Measurements from ENCODE around the gene FRYL.

FRYL gene

GRCh38 chr4:48635310-48635709 lies 144.8 kb downstream of the FRYL start:
- Histone ChIP-seq H3K9ac (ENCODE audit: low read length) (no peak overlapping the region), H3K27ac (ENCODE audit: low read depth, low read length) (no peak overlapping the region)

DNA sequence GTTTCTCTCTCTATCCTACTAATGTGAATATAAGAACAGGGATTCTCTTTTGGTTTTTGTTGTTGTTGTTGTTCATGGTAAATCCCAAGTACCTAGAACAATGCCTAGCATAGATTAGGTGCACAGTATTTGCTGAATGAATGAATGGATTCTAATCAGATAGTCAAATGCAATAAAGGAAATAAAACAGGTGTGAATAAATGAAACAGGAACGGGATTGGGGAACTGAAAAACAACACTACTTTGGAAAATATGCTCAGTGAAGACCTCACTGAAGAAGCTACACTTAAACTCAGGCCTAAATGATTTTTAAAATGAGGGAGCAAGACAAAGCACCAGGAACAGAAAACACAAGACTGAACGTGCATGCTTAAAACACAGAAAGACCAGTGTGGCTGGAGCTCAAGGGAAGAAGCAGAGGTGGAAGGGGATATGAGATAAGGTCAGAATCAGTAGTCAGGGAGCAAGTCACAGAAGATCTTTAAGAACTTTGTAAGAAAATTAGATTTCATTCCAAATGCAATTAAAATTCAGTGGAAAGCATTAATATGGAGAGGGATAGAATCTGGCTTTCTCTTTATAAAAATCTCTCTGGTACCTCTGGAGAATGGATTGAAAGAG lies 145.3 kb downstream of the FRYL start:
- H3K27ac ChIP-seq (ENCODE audit: low read depth, low read length): no peak overlapping the region
- H3K9ac ChIP-seq (ENCODE audit: low read length): no peak overlapping the region
- H3K27me3 ChIP-seq (ENCODE audit: control insufficient read depth, insufficient read depth, low read length): no peaks in the 10 kb centered on the region
- H3K36me3 ChIP-seq (ENCODE audit: control insufficient read depth, insufficient read depth, low read length): no peaks in the 10 kb centered on the region
- peaks cover 4% of the 10 kb centered on the region for H3K4me1 ChIP-seq (ENCODE audit: control insufficient read depth, insufficient read depth, low read length)
- H3K4me3 ChIP-seq (ENCODE audit: low read length): no peak overlapping the region

More at GRCh38 chr4:48635310-48635709, 144.8 kb downstream of the FRYL start:
- Histone ChIP-seq H3K27me3 (ENCODE audit: control insufficient read depth, insufficient read depth, low read length) (no peaks in the 10 kb centered on the region), H3K36me3 (ENCODE audit: control insufficient read depth, insufficient read depth, low read length) (no peaks in the 10 kb centered on the region), H3K4me3 (ENCODE audit: low read length) (no peak overlapping the region), H3K4me1 (ENCODE audit: control insufficient read depth, insufficient read depth, low read length) (peaks cover 4% of the 10 kb centered on the region)

- peaks cover 4% of the 10 kb centered on the region for H3K4me1 ChIP-seq (ENCODE audit: control insufficient read depth, insufficient read depth, low read length)
- no peak overlapping the region for H3K9ac ChIP-seq (ENCODE audit: low read length)
- no peak overlapping the region for H3K4me3 ChIP-seq (ENCODE audit: low read length)
- H3K27me3 ChIP-seq (ENCODE audit: control insufficient read depth, insufficient read depth, low read length): no peaks in the 10 kb centered on the region
- no peak overlapping the region for H3K27ac ChIP-seq (ENCODE audit: low read depth, low read length)
- no peaks in the 10 kb centered on the region for H3K36me3 ChIP-seq (ENCODE audit: control insufficient read depth, insufficient read depth, low read length)
Observed at GRCh38 chr4:48633657-48634056, 146.4 kb downstream of the FRYL start.

- no peak overlapping the region for H3K9ac ChIP-seq (ENCODE audit: low read length)
- H3K27ac ChIP-seq (ENCODE audit: low read depth, low read length): no peak overlapping the region
- no peaks in the 10 kb centered on the region for H3K4me1 ChIP-seq (ENCODE audit: control insufficient read depth, insufficient read depth, low read length)
- no peak overlapping the region for H3K4me3 ChIP-seq (ENCODE audit: low read length)
- no peaks in the 10 kb centered on the region for H3K27me3 ChIP-seq (ENCODE audit: control insufficient read depth, insufficient read depth, low read length)
- no peaks in the 10 kb centered on the region for H3K36me3 ChIP-seq (ENCODE audit: control insufficient read depth, insufficient read depth, low read length)
Observed at GRCh38 chr4:48629458-48629857, 150.6 kb downstream of the FRYL start.

DNA sequence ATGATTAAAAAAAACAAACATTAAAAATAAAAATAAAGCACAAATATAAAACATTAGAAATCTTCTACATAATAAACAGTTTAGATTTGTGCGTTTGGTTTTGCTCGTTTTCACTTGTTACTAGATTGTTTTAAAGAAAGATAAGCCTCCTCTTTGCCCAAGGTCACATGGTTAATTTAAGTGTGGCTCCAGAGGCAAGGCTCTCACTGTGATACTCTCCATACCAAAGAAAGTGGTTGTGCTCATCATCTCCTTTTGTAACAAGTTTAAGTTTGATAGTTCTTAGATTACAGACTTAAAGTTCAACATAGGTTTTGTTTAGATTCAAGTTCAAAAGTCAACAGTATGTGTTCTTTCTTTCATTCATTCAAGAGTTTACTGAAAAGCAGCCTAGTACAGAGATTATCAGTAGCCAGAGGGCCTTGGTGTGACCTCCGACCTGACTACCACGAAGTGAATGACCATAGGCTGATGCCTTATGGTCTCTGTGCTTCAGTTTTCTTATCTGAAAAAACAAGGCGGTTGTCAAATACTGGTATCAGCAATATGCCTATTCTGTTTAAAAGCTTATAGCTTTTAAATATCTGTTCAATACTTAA lies 156.8 kb downstream of the FRYL start:
- H3K36me3 ChIP-seq (ENCODE audit: control insufficient read depth, insufficient read depth, low read length): peaks cover 3% of the 10 kb centered on the region
- no peaks in the 10 kb centered on the region for H3K4me1 ChIP-seq (ENCODE audit: control insufficient read depth, insufficient read depth, low read length)
- no peak overlapping the region for H3K4me3 ChIP-seq (ENCODE audit: low read length)
- no peak overlapping the region for H3K9ac ChIP-seq (ENCODE audit: low read length)
- H3K27ac ChIP-seq (ENCODE audit: low read depth, low read length): no peak overlapping the region
- no peaks in the 10 kb centered on the region for H3K27me3 ChIP-seq (ENCODE audit: control insufficient read depth, insufficient read depth, low read length)

DNA sequence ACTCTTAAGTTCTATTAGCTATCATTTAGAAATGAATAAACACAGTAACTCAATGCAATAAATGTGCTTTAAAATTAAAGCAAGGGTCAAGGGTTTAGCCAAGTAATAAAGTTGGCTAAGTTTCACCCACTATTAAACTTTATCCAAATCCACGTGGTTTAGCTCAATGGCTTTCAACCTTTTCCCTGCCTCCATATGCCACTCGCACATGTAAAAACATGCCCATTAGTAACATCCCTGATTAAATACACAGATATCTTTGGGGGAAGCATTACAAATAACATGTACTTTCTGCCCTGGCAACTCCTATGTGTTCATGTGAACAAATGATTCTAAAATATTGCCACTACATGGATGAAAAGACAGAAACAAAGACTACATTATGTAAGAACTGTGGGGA lies 159.2 kb downstream of the FRYL start:
- no peak overlapping the region for H3K4me3 ChIP-seq (ENCODE audit: low read length)
- no peaks in the 10 kb centered on the region for H3K4me1 ChIP-seq (ENCODE audit: control insufficient read depth, insufficient read depth, low read length)
- H3K9ac ChIP-seq (ENCODE audit: low read length): no peak overlapping the region
- H3K27ac ChIP-seq (ENCODE audit: low read depth, low read length): no peak overlapping the region
- H3K36me3 ChIP-seq (ENCODE audit: control insufficient read depth, insufficient read depth, low read length): peaks cover 3% of the 10 kb centered on the region
- H3K27me3 ChIP-seq (ENCODE audit: control insufficient read depth, insufficient read depth, low read length): no peaks in the 10 kb centered on the region

- no peaks in the 10 kb centered on the region for H3K27me3 ChIP-seq (ENCODE audit: control insufficient read depth, insufficient read depth, low read length)
- H3K9ac ChIP-seq (ENCODE audit: low read length): no peak overlapping the region
- no peak overlapping the region for H3K27ac ChIP-seq (ENCODE audit: low read depth, low read length)
- H3K4me1 ChIP-seq (ENCODE audit: control insufficient read depth, insufficient read depth, low read length): no peaks in the 10 kb centered on the region
- H3K36me3 ChIP-seq (ENCODE audit: control insufficient read depth, insufficient read depth, low read length): peaks cover 3% of the 10 kb centered on the region
- H3K4me3 ChIP-seq (ENCODE audit: low read length): no peak overlapping the region
Observed at GRCh38 chr4:48620093-48620492, 160.0 kb downstream of the FRYL start.

- Histone ChIP-seq H3K27ac (ENCODE audit: low read depth, low read length) (no peak overlapping the region), H3K4me3 (ENCODE audit: low read length) (no peak overlapping the region), H3K36me3 (ENCODE audit: control insufficient read depth, insufficient read depth, low read length) (no peaks in the 10 kb centered on the region), H3K4me1 (ENCODE audit: control insufficient read depth, insufficient read depth, low read length) (no peaks in the 10 kb centered on the region), H3K9ac (ENCODE audit: low read length) (no peak overlapping the region), H3K27me3 (ENCODE audit: control insufficient read depth, insufficient read depth, low read length) (no peaks in the 10 kb centered on the region)
Observed at GRCh38 chr4:48604527-48604926, 175.6 kb downstream of the FRYL start.

DNA sequence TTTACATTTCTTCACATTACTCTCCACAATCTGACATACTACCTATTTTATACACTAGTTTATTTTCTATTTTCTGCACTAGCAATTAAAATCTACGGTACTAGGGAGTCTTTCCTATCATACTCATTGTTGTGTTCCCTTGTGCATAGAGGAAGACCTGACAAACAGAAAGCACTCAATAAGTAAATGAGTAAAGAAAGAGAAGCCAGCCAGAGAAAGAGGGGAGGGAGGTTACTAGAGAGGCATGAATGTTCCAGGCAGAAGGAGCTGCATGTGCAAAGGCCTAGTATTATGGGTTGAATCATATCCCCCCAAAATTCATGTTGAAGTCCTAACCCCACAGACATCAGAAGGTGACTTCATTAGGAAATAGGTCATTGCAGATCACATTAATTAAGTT lies 176.0 kb downstream of the FRYL start:
- Histone ChIP-seq H3K27me3 (ENCODE audit: control insufficient read depth, insufficient read depth, low read length) (no peaks in the 10 kb centered on the region), H3K27ac (ENCODE audit: low read depth, low read length) (no peak overlapping the region), H3K4me3 (ENCODE audit: low read length) (no peak overlapping the region), H3K36me3 (ENCODE audit: control insufficient read depth, insufficient read depth, low read length) (no peaks in the 10 kb centered on the region), H3K9ac (ENCODE audit: low read length) (no peak overlapping the region), H3K4me1 (ENCODE audit: control insufficient read depth, insufficient read depth, low read length) (no peaks in the 10 kb centered on the region)

DNA sequence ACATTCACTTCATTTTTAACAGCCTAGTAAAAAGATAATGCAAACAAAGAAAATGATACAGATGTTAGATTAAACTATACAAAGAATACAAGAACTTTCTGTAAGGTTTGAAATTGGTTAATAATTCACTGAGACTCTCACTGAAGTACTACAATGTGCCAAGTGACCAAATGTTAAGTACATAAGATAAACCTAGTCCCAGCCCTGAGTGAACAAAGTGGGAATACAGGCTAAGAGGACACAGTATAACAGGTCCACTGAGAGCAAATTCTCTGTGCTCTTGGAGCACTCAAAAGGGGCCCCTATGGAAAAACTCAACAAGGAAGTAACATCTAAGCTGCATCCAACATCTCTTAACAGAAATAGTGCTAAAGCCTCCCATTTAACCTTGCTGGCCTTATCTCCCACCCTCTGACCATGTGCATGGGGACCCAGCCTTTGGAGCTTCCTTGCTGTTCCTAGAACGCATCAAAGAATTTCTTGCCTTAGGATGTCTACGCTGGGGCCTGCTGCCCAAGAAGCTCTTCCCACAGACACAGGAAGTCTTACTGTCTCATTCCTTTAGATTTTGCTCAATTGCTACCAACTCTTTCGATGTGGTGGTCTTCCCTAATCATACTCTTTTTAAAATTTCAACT lies 176.6 kb downstream of the FRYL start:
- Histone ChIP-seq H3K27me3 (ENCODE audit: control insufficient read depth, insufficient read depth, low read length) (no peaks in the 10 kb centered on the region), H3K4me3 (ENCODE audit: low read length) (no peak overlapping the region), H3K27ac (ENCODE audit: low read depth, low read length) (no peak overlapping the region), H3K9ac (ENCODE audit: low read length) (no peak overlapping the region), H3K4me1 (ENCODE audit: control insufficient read depth, insufficient read depth, low read length) (no peaks in the 10 kb centered on the region), H3K36me3 (ENCODE audit: control insufficient read depth, insufficient read depth, low read length) (no peaks in the 10 kb centered on the region)

GRCh38 chr4:48602763-48603162 lies 177.3 kb downstream of the FRYL start:
- H3K27ac ChIP-seq (ENCODE audit: low read depth, low read length): no peak overlapping the region
- H3K27me3 ChIP-seq (ENCODE audit: control insufficient read depth, insufficient read depth, low read length): no peaks in the 10 kb centered on the region
- no peaks in the 10 kb centered on the region for H3K36me3 ChIP-seq (ENCODE audit: control insufficient read depth, insufficient read depth, low read length)
- no peak overlapping the region for H3K9ac ChIP-seq (ENCODE audit: low read length)
- no peaks in the 10 kb centered on the region for H3K4me1 ChIP-seq (ENCODE audit: control insufficient read depth, insufficient read depth, low read length)
- no peak overlapping the region for H3K4me3 ChIP-seq (ENCODE audit: low read length)

- no peaks in the 10 kb centered on the region for H3K4me1 ChIP-seq (ENCODE audit: control insufficient read depth, insufficient read depth, low read length)
- H3K4me3 ChIP-seq (ENCODE audit: low read length): no peak overlapping the region
- no peak overlapping the region for H3K27ac ChIP-seq (ENCODE audit: low read depth, low read length)
- no peak overlapping the region for H3K9ac ChIP-seq (ENCODE audit: low read length)
- H3K36me3 ChIP-seq (ENCODE audit: control insufficient read depth, insufficient read depth, low read length): no peaks in the 10 kb centered on the region
- no peaks in the 10 kb centered on the region for H3K27me3 ChIP-seq (ENCODE audit: control insufficient read depth, insufficient read depth, low read length)
Observed at GRCh38 chr4:48602222-48602621, 177.9 kb downstream of the FRYL start.

- H3K36me3 ChIP-seq (ENCODE audit: control insufficient read depth, insufficient read depth, low read length): peaks cover 4% of the 10 kb centered on the region
- no peak overlapping the region for H3K9ac ChIP-seq (ENCODE audit: low read length)
- no peak overlapping the region for H3K4me3 ChIP-seq (ENCODE audit: low read length)
- H3K27ac ChIP-seq (ENCODE audit: low read depth, low read length): no peak overlapping the region
- H3K27me3 ChIP-seq (ENCODE audit: control insufficient read depth, insufficient read depth, low read length): no peaks in the 10 kb centered on the region
- H3K4me1 ChIP-seq (ENCODE audit: control insufficient read depth, insufficient read depth, low read length): no peaks in the 10 kb centered on the region
Observed at GRCh38 chr4:48596336-48596735, 183.7 kb downstream of the FRYL start.
